Esophagus squamous epithelium (tissue), 5 donors: ENCODE data around the gene RCL1. TPM values are rescaled to one million over a fixed set of nuclear protein-coding genes. Genes with fewer than 3 reads are reported as not detected.

Experiments
- DNase-seq: peaks from one replicate; lab custom pipeline; 2025; lab: John Stamatoyannopoulos, UW
- H3K27ac ChIP-seq, 4 donors: fragments of 200-600 bp; sonication (generic); one replicate each; pipeline ENCODE4 v1.5.1; 2016 to 2019; ENCODE audit warnings: mild to moderate bottlenecking in 1 of 4
- H3K27me3 ChIP-seq, 4 donors: fragments of 200-600 bp; sonication (generic); 1 replicate in 3 of 4; 2 replicates in 1 of 4; pipeline versions ENCODE4 v1.5.1 to v1.6.0; 2017 to 2021; ENCODE audit warnings: antibody characterized with exemption in 1 of 4
- H3K36me3 ChIP-seq, 3 donors: fragments of 200-600 bp; sonication (generic); one replicate each; pipeline ENCODE4 v1.5.1; 2016 to 2019
- H3K4me1 ChIP-seq, 3 donors: fragments of 200-600 bp; sonication (generic); one replicate each; pipeline ENCODE4 v1.5.1; 2017 to 2019
- H3K4me3 ChIP-seq, 4 donors: fragments of 200-600 bp; sonication (generic); 1 replicate in 3 of 4; 2 replicates in 1 of 4; pipeline ENCODE4 v1.5.1; 2016 to 2019; ENCODE audit warnings: mild to moderate bottlenecking in 2 of 4, moderate library complexity in 1 of 4
- H3K9me3 ChIP-seq, 3 donors: fragments of 200-600 bp; sonication (generic); one replicate each; pipeline ENCODE4 v1.5.1; 2016 to 2019
- POLR2A ChIP-seq, 4 donors: fragments of 450-650 bp; IDR thresholded peaks; one replicate each; pipeline ENCODE4 v1.6.1; 2017; ENCODE audit warnings: antibody characterized with exemption in 4 of 4, mild to moderate bottlenecking in 4 of 4, moderate library complexity in 3 of 4
- WGBS, 2 donors: methylation state at CpG; one replicate each; pipeline ENCODE4 v1.1.5; 2018; 5-methylcytosine and 5-hydroxymethylcytosine counted together
- intact Hi-C: fragments of 100-400 bp; cut with DNase I; formaldehyde crosslinking; loops from one replicate; pipeline ENCODE4 v1.15.0; 2022
- total RNA-seq, 4 donors: library from RNA; depleted of rRNA; stranded (reverse); fragments of >200 nt; gene quantifications; one replicate each; pipeline ENCODE4 v1.1.0, GENCODE V29; 2016
- TF ChIP-seq, protein P1 (sequence below), 6 experiments: fragments of 450-650 bp in 4 of 6; fragments of 200-600 bp in 2 of 6; sonication (generic) in 2 of 6; IDR thresholded peaks; one replicate each; pipeline ENCODE4 v1.5.1; 2016 to 2019; ENCODE audit warnings: antibody characterized with exemption in 6 of 6, mild to moderate bottlenecking in 4 of 6, moderate library complexity in 4 of 6
- donor health status: DM: yes; HTN: yes; CAD: no.

RCL1 gene
- total RNA-seq, 4 donors from 2014 or later = 13.8 to 28.0 (median 16.5) TPM

DNA sequence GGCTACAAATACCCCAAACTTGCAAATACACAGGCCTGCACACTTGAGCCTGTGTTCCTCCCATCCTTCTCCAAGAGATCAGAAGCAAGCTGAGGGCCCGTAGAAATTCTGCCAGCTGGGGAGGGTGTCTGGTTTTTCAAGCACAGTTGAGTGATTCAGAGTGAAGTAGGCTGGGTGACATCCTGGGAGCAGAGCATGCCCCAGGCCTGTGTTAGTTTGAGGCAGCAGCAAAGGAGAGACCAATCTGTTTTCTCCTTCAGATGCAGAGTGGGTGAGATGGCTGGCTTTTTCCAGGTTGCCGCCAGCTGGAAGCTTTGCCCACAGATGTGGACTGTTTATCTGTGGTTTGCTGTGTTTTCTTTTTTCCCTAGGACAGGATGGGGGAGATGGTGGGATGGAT is 63.1 kb downstream of the RCL1 start:
- intact Hi-C loops = no loop called here
- peaks cover 0 to 23% (median 0%) of the 10 kb centered on the region in 3 donors for H3K4me1 ChIP-seq
- no peaks in the 10 kb centered on the region for H3K9me3 ChIP-seq
- H3K4me3 ChIP-seq = no peak overlapping the region
- DNase-seq = no peak
- no peak for TF ChIP-seq POLR2A (IDR thresholded peaks at IDR 0.05)
- TF ChIP-seq, protein P1, sequence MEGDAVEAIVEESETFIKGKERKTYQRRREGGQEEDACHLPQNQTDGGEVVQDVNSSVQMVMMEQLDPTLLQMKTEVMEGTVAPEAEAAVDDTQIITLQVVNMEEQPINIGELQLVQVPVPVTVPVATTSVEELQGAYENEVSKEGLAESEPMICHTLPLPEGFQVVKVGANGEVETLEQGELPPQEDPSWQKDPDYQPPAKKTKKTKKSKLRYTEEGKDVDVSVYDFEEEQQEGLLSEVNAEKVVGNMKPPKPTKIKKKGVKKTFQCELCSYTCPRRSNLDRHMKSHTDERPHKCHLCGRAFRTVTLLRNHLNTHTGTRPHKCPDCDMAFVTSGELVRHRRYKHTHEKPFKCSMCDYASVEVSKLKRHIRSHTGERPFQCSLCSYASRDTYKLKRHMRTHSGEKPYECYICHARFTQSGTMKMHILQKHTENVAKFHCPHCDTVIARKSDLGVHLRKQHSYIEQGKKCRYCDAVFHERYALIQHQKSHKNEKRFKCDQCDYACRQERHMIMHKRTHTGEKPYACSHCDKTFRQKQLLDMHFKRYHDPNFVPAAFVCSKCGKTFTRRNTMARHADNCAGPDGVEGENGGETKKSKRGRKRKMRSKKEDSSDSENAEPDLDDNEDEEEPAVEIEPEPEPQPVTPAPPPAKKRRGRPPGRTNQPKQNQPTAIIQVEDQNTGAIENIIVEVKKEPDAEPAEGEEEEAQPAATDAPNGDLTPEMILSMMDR (IDR thresholded peaks at IDR 0.05) = no peak
- 88 to 89% methylated on average over 1 to 2 of the region's 2 CpGs for WGBS, 2 donors
- peaks cover 0 to 78% (median 10%) of the 10 kb centered on the region in 3 donors for H3K36me3 ChIP-seq
- no peaks in the 10 kb centered on the region for H3K27me3 ChIP-seq
- H3K27ac ChIP-seq = peak overlapping the region in 1 of 4 donors; percentile 29

DNA sequence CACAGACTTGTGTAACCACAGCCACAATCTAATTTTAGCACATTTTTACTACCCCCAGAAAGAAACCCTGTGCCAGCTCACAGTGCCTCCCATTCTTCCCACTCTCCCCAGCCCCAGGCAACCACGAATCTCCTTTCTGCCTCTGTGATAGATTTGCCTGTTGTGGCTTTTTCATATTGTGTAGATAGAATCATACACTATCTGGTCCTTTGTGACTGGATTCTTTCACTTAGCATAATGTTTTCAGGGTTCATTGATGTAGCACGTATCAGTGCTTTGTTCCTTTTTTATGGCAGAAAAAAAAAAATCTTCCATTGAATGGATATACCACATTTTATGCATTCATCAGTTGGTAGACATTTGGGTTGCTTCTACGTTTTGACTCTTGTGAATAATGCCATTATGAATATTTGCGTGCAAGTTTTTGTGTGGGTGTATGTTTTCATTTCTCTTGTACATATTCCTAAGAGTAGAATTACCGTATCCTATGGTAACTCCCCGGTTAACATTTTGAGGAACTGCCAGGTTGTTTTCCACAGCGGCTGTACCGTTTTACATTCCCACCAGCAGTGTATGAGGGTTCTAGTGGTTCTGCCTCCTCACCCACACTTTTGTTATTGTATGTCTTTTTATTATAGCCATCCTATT is 64.5 kb downstream of the RCL1 start:
- H3K9me3 ChIP-seq = no peaks in the 10 kb centered on the region

DNA sequence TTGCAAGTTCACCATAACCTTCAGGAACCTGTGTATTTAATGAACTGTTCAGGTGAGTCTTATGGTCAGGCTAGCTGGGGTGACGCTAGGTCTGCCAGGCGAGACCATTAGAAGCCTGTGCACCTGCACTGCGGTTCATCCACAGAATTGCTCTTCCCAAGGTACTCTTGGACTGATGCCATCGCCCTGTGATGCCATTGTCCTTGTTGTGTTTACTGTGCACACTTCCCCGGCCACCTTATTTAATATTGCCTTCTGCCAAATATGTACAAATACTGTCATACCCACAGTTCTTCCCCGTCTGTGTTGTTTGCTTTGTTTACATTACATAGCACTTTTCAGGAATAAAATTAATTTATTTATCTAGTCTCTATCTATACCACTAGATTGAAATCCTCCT is 66.3 kb downstream of the RCL1 start:
- peaks cover 0 to 39% (median 0%) of the 10 kb centered on the region in 3 donors for H3K4me1 ChIP-seq
- intact Hi-C loops = no loop called here
- whole genome bisulfite sequencing, 2 donors = 94 to 97% methylated on average over 6 of the region's 6 CpGs
- H3K4me3 ChIP-seq = no peak overlapping the region
- no peak for DNase-seq
- no peaks in the 10 kb centered on the region for H3K27me3 ChIP-seq
- H3K27ac ChIP-seq = no peak overlapping the region
- TF ChIP-seq, protein P1 (IDR thresholded peaks at IDR 0.05) = no peak
- TF ChIP-seq POLR2A (IDR thresholded peaks at IDR 0.05) = no peak
- H3K36me3 ChIP-seq = peaks cover 0 to 52% (median 6%) of the 10 kb centered on the region in 3 donors
- H3K9me3 ChIP-seq = no peaks in the 10 kb centered on the region

More for the DNA sequence above, 64.5 kb downstream of the RCL1 start:
- no peak for DNase-seq
- H3K27ac ChIP-seq = peak overlapping the region in 1 of 4 donors; percentile 22
- 74 to 75% methylated on average over 8 of the region's 8 CpGs for WGBS, 2 donors
- no peak overlapping the region for H3K4me3 ChIP-seq
- H3K36me3 ChIP-seq = peaks cover 0 to 69% (median 10%) of the 10 kb centered on the region in 3 donors
- TF ChIP-seq, protein P1 (IDR thresholded peaks at IDR 0.05) = no peak
- no peak for TF ChIP-seq POLR2A (IDR thresholded peaks at IDR 0.05)
- H3K4me1 ChIP-seq = peaks cover 0 to 35% (median 0%) of the 10 kb centered on the region in 3 donors
- intact Hi-C loops = no loop called here
- H3K27me3 ChIP-seq = no peaks in the 10 kb centered on the region

DNA sequence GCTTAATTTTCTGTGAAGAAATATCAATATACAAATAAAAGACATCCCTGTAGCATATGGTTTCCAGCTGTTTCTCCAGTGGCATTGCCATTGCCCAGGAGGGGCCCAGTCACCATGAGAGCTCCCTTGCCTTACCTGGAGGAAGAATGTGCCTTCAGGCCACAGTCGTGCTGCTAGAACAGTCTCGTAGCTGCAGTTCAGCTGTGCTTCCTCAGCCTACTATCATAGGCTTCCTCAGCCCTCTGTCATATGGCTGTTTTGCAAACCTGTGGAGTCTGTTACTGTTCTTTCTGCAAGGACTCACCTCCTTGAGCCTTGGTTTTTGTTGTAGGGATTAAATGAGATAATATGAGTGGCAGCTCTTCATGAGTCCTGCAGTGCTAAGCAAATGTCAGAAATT is 67.6 kb downstream of the RCL1 start:
- Histone ChIP-seq H3K4me1 (peaks cover 0 to 36% (median 0%) of the 10 kb centered on the region in 3 donors), H3K27ac (no peak overlapping the region), H3K9me3 (no peaks in the 10 kb centered on the region), H3K4me3 (no peak overlapping the region), H3K27me3 (no peaks in the 10 kb centered on the region), H3K36me3 (peaks cover 0 to 49% (median 6%) of the 10 kb centered on the region in 3 donors)
- WGBS, 2 donors = 33% methylated on average over 2 of the region's 2 CpGs; no CpG with 5 or more reads in 1 of the 2 donors
- intact Hi-C loops = no loop called here
- TF ChIP-seq POLR2A (IDR thresholded peaks at IDR 0.05) = no peak
- TF ChIP-seq, protein P1 (IDR thresholded peaks at IDR 0.05) = no peak
- no peak for DNase-seq

DNA sequence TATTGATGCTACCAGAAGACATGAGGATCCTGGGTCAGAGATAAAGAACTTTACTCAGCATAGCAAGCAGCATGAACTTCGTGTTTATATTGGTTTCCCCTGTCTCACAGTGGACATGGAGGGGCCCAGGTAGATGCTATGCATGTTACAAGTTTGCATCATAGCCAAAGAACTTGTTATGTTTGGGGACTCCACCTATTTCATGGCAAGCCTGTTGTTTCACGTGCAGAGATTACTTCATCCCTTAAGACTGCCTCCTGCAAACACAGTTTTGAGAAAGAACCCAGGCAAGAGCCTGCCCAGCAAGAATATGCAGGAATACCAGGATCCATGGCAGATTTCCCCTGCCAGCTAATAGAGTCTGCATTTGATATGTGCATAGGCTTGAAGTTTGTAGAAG is 68.4 kb downstream of the RCL1 start:
- Histone ChIP-seq H3K9me3 (no peaks in the 10 kb centered on the region), H3K36me3 (peaks cover 0 to 49% (median 6%) of the 10 kb centered on the region in 3 donors), H3K27ac (no peak overlapping the region), H3K4me3 (no peak overlapping the region), H3K27me3 (no peaks in the 10 kb centered on the region), H3K4me1 (peaks cover 0 to 28% (median 0%) of the 10 kb centered on the region in 3 donors)
- DNase-seq = no peak
- intact Hi-C loops = no loop called here
- TF ChIP-seq, protein P1 (IDR thresholded peaks at IDR 0.05) = no peak
- TF ChIP-seq POLR2A (IDR thresholded peaks at IDR 0.05) = no peak
- WGBS, 2 donors = 50 to 60% methylated on average over 2 of the region's 2 CpGs
